Measurements from ENCODE around the gene ANKDD1A. TPM values are rescaled to one million over a fixed set of nuclear protein-coding genes. Genes with fewer than 3 reads are reported as not detected.

ANKDD1A gene
- total RNA-seq, 4 donors from 2014 or later: 2.1 to 3.6 (median 2.8) TPM

- H3K4me1 ChIP-seq: no peaks in the 10 kb centered on the region
- H3K4me3 ChIP-seq: no peak overlapping the region
- no peaks in the 10 kb centered on the region for H3K9me3 ChIP-seq
- H3K27ac ChIP-seq: no peak overlapping the region
- TF ChIP-seq POLR2AphosphoS5 (IDR thresholded peaks at IDR 0.05): no peak
- no peak for TF ChIP-seq POLR2A (IDR thresholded peaks at IDR 0.05)
- no peak for TF ChIP-seq CTCF (IDR thresholded peaks at IDR 0.05)
- TF ChIP-seq EP300 (IDR thresholded peaks at IDR 0.05): no peak
- peaks cover 8% of the 10 kb centered on the region for H3K36me3 ChIP-seq
- H3K27me3 ChIP-seq: no peaks in the 10 kb centered on the region
- DNase-seq (ENCODE audit: low spot score in 2 of 2): peak in 1 of 2 donors; percentile 16
- WGBS: 92% methylated on average over 10 of the region's 10 CpGs
Measured at GRCh38 chr15:64930019-64930652, 18.4 kb downstream of the ANKDD1A start.

GRCh38 chr15:64930778-64931371, 19.2 kb downstream of the ANKDD1A start:
- no peak for TF ChIP-seq CTCF (IDR thresholded peaks at IDR 0.05)
- no peak for TF ChIP-seq POLR2A (IDR thresholded peaks at IDR 0.05)
- no peak for TF ChIP-seq EP300 (IDR thresholded peaks at IDR 0.05)
- TF ChIP-seq POLR2AphosphoS5 (IDR thresholded peaks at IDR 0.05): no peak
- Histone ChIP-seq H3K36me3 (peaks cover 8% of the 10 kb centered on the region), H3K4me3 (no peak overlapping the region), H3K9me3 (no peaks in the 10 kb centered on the region), H3K4me1 (no peaks in the 10 kb centered on the region), H3K27ac (no peak overlapping the region), H3K27me3 (no peaks in the 10 kb centered on the region)
- WGBS: 72% methylated on average over 11 of the region's 11 CpGs
- DNase-seq (ENCODE audit: low spot score in 2 of 2): peak in 1 of 2 donors; percentile 64

- Histone ChIP-seq H3K4me3 (no peak overlapping the region), H3K36me3 (peaks cover 8% of the 10 kb centered on the region), H3K27me3 (no peaks in the 10 kb centered on the region), H3K4me1 (no peaks in the 10 kb centered on the region), H3K9me3 (no peaks in the 10 kb centered on the region), H3K27ac (no peak overlapping the region)
- TF ChIP-seq EP300 (IDR thresholded peaks at IDR 0.05) (no peak), POLR2A (IDR thresholded peaks at IDR 0.05) (no peak), POLR2AphosphoS5 (IDR thresholded peaks at IDR 0.05) (no peak)
- 89% methylated on average over 8 of the region's 8 CpGs for WGBS
- peak in 1 of 2 donors; percentile 56 for DNase-seq (ENCODE audit: low spot score in 2 of 2)
Measured at GRCh38 chr15:64931381-64931780, 19.7 kb downstream of the ANKDD1A start.

DNA sequence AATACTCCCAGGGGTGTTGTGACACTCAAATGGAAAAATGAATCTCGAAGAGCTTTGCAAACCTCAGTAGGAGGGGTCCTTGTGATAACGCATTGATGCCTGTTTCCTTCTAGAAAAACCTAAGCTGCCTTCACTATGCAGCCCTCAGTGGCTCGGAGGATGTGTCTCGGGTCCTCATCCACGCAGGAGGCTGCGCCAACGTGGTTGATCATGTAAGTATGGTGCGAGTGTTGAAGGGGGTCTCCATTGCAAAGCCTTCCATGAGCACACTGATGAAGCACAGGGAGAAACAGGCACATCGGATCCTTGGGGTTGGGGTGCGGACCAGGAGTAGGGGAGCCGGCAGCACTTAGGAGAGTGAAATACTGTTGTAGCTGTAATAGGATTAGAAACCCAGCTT, 22.3 kb downstream of the ANKDD1A start:
- H3K9me3 ChIP-seq: no peaks in the 10 kb centered on the region
- H3K27me3 ChIP-seq: no peaks in the 10 kb centered on the region
- H3K27ac ChIP-seq: no peak overlapping the region
- TF ChIP-seq EP300 (IDR thresholded peaks at IDR 0.05): no peak
- no peak for TF ChIP-seq CTCF (IDR thresholded peaks at IDR 0.05)
- TF ChIP-seq POLR2A (IDR thresholded peaks at IDR 0.05): no peak
- no peak for TF ChIP-seq POLR2AphosphoS5 (IDR thresholded peaks at IDR 0.05)
- WGBS: 93% methylated on average over 11 of the region's 11 CpGs
- no peaks in the 10 kb centered on the region for H3K4me1 ChIP-seq
- DNase-seq (ENCODE audit: low spot score in 2 of 2): peak in 1 of 2 donors; percentile 64
- no peak overlapping the region for H3K4me3 ChIP-seq
- H3K36me3 ChIP-seq: peaks cover 8% of the 10 kb centered on the region

DNA sequence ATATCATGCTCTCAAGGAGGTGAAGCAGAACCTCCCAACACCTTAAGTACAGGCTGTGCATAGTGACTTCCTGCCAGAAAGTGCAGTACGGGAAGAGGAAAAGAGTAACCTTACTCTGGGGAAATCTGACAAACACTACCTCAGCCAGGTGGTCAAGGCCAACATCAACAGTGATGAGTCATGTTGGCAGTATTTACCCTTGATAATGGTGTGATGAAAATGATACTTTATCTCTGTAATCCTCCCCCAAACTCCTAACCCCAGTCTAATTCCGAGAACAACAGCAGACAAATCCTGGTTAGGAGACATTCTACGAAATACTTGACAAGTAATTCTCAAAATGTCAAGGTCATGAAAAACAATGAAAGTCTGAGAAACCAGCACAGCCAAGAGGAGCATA, 26.5 kb downstream of the ANKDD1A start:
- peak in 1 of 2 donors; percentile 12 for DNase-seq (ENCODE audit: low spot score in 2 of 2)
- Histone ChIP-seq H3K4me1 (no peaks in the 10 kb centered on the region), H3K27ac (no peak overlapping the region), H3K4me3 (no peak overlapping the region), H3K9me3 (no peaks in the 10 kb centered on the region), H3K27me3 (no peaks in the 10 kb centered on the region), H3K36me3 (peaks cover 6% of the 10 kb centered on the region)
- 68% methylated on average over 3 of the region's 3 CpGs for WGBS
- no peak for TF ChIP-seq CTCF (IDR thresholded peaks at IDR 0.05)
- TF ChIP-seq POLR2AphosphoS5 (IDR thresholded peaks at IDR 0.05): no peak
